Suprapubic skin (tissue), 4 donors: Measurements from ENCODE around the gene APEH. TPM values are rescaled to one million over a fixed set of nuclear protein-coding genes. Genes with fewer than 3 reads are reported as not detected.

Source experiments
- DNase-seq, 2 donors: peaks; one replicate each; pipeline ENCODE4 v3.0.0-alpha.2; 2019; ENCODE audit warnings: low spot score in 2 of 2
- H3K27ac ChIP-seq: fragments of 200-600 bp; sonication (generic); one replicate; pipeline ENCODE4 v1.5.1; 2019
- H3K27me3 ChIP-seq: fragments of 200-600 bp; sonication (generic); one replicate; pipeline ENCODE4 v1.5.1; 2019
- H3K36me3 ChIP-seq: fragments of 200-600 bp; sonication (generic); one replicate; pipeline ENCODE4 v1.5.1; 2019
- H3K4me1 ChIP-seq: fragments of 200-600 bp; sonication (generic); one replicate; pipeline ENCODE4 v1.5.1; 2019
- H3K4me3 ChIP-seq: fragments of 200-600 bp; sonication (generic); one replicate; pipeline ENCODE4 v1.5.1; 2019; ENCODE audit warnings: mild to moderate bottlenecking
- H3K9me3 ChIP-seq: fragments of 200-600 bp; sonication (generic); one replicate; pipeline ENCODE4 v1.5.1; 2019
- EP300 ChIP-seq: sonication (generic); formaldehyde crosslinking; IDR thresholded peaks from one replicate; pipeline ENCODE4 v1.6.1; 2017; ENCODE audit warnings: antibody characterized with exemption
- POLR2A ChIP-seq, 2 donors: fragments of 450-650 bp; IDR thresholded peaks; one replicate each; pipeline ENCODE4 v1.6.1; 2017; ENCODE audit warnings: antibody characterized with exemption in 2 of 2, mild to moderate bottlenecking in 2 of 2, moderate library complexity in 2 of 2
- POLR2AphosphoS5 ChIP-seq, 3 donors: sonication (generic); formaldehyde crosslinking; IDR thresholded peaks; one replicate each; pipeline ENCODE4 v1.6.1; 2017; ENCODE audit warnings: antibody characterized with exemption in 3 of 3
- WGBS: methylation state at CpG from one replicate; pipeline ENCODE4 v1.1.5; 2018; 5-methylcytosine and 5-hydroxymethylcytosine counted together
- total RNA-seq, 4 donors: library from RNA; depleted of rRNA; stranded (reverse); fragments of >200 nt; gene quantifications; one replicate each; pipeline ENCODE4 v1.1.0, GENCODE V29; 2016
- TF ChIP-seq, protein P1 (sequence below), 2 donors: fragments of 200-600 bp in 1 of 2; fragments of 450-650 bp in 1 of 2; sonication (generic) in 1 of 2; IDR thresholded peaks; one replicate each; pipeline ENCODE4 v1.5.1; 2016 to 2019; ENCODE audit warnings: antibody characterized with exemption in 2 of 2, mild to moderate bottlenecking in 1 of 2, moderate library complexity in 1 of 2

Gene APEH
- total RNA-seq, 4 donors from 2014 or later: 81.8 to 103 (median 91.2) TPM

GRCh38 chr3:49707113-49707480 is 32.9 kb downstream of the APEH start:
- H3K27ac ChIP-seq: no peak overlapping the region
- H3K4me3 ChIP-seq: no peak overlapping the region
- TF ChIP-seq, protein P1, sequence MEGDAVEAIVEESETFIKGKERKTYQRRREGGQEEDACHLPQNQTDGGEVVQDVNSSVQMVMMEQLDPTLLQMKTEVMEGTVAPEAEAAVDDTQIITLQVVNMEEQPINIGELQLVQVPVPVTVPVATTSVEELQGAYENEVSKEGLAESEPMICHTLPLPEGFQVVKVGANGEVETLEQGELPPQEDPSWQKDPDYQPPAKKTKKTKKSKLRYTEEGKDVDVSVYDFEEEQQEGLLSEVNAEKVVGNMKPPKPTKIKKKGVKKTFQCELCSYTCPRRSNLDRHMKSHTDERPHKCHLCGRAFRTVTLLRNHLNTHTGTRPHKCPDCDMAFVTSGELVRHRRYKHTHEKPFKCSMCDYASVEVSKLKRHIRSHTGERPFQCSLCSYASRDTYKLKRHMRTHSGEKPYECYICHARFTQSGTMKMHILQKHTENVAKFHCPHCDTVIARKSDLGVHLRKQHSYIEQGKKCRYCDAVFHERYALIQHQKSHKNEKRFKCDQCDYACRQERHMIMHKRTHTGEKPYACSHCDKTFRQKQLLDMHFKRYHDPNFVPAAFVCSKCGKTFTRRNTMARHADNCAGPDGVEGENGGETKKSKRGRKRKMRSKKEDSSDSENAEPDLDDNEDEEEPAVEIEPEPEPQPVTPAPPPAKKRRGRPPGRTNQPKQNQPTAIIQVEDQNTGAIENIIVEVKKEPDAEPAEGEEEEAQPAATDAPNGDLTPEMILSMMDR (IDR thresholded peaks at IDR 0.05): no peak
- TF ChIP-seq POLR2A (IDR thresholded peaks at IDR 0.05): no peak
- TF ChIP-seq POLR2AphosphoS5 (IDR thresholded peaks at IDR 0.05): no peak
- no peak for TF ChIP-seq EP300
- no peaks in the 10 kb centered on the region for H3K27me3 ChIP-seq
- DNase-seq: no peak
- H3K9me3 ChIP-seq: no peaks in the 10 kb centered on the region
- peaks cover 39% of the 10 kb centered on the region for H3K36me3 ChIP-seq
- H3K4me1 ChIP-seq: peaks cover 2% of the 10 kb centered on the region
- WGBS: 34% methylated on average over 4 of the region's 4 CpGs

GRCh38 chr3:49709852-49710251 is 35.7 kb downstream of the APEH start:
- H3K4me3 ChIP-seq: no peak overlapping the region
- over 99% methylated on average over 8 of the region's 8 CpGs for WGBS
- TF ChIP-seq POLR2AphosphoS5 (IDR thresholded peaks at IDR 0.05) (no peak), POLR2A (IDR thresholded peaks at IDR 0.05) (no peak), EP300 (no peak)
- TF ChIP-seq, protein P1 (IDR thresholded peaks at IDR 0.05): no peak
- peaks cover 35% of the 10 kb centered on the region for H3K36me3 ChIP-seq
- no peaks in the 10 kb centered on the region for H3K4me1 ChIP-seq
- no peaks in the 10 kb centered on the region for H3K9me3 ChIP-seq
- H3K27ac ChIP-seq: no peak overlapping the region
- no peaks in the 10 kb centered on the region for H3K27me3 ChIP-seq
- no peak for DNase-seq

DNA sequence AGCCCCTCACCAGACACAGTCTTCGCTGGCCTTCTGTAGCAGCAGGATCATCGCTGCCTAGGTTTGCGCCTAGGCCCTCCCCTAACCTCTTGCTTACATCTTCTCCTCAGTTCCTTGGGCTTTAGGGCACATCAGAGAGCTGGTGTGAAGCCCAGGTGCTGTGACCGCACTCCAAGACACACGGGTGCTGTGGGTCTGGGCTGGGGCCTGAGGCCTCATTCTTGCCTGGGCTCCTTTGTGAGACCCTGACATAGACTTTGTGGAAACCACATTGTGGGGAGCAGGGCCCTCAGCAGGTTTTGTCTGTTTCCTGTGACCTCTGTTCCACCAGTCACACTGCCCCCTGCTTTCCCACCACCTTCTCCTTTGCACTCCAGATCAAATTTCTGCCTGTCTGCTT is 37.3 kb downstream of the APEH start:
- Histone ChIP-seq H3K4me3 (no peak overlapping the region), H3K27ac (no peak overlapping the region), H3K9me3 (no peaks in the 10 kb centered on the region), H3K4me1 (no peaks in the 10 kb centered on the region), H3K36me3 (peaks cover 26% of the 10 kb centered on the region), H3K27me3 (no peaks in the 10 kb centered on the region)
- TF ChIP-seq EP300 (no peak), POLR2A (IDR thresholded peaks at IDR 0.05) (no peak), POLR2AphosphoS5 (IDR thresholded peaks at IDR 0.05) (no peak)
- DNase-seq: peak in 1 of 2 donors; percentile 25
- 91% methylated on average over 5 of the region's 5 CpGs for WGBS

DNA sequence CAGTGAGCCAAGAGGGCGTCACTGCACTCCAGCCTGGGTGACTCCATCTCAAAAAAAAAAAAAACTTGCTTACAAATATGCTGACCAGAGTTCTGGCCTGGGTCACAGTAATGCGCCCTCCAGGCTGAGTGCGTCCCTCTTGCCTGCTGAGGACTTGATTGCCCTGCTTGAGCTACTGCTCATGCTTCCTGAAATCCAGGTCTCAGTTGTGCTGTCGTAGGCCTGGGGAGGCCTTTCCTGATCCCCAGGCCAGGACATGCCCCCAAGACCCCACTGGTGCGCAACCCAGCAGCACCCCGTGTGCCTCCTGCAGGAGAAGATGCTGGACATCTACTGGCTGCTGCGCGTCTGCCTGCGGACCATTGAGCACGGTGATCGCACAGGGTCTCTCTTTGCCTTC is 38.0 kb downstream of the APEH start:
- Histone ChIP-seq H3K4me3 (no peak overlapping the region), H3K4me1 (no peaks in the 10 kb centered on the region), H3K27ac (no peak overlapping the region), H3K27me3 (no peaks in the 10 kb centered on the region), H3K36me3 (peaks cover 20% of the 10 kb centered on the region), H3K9me3 (no peaks in the 10 kb centered on the region)
- WGBS: 93% methylated on average over 11 of the region's 11 CpGs
- peak in 1 of 2 donors; percentile 26 for DNase-seq
- no peak for TF ChIP-seq EP300
- TF ChIP-seq, protein P1 (IDR thresholded peaks at IDR 0.05): no peak

GRCh38 chr3:49712631-49713317 is 38.6 kb downstream of the APEH start:
- no peaks in the 10 kb centered on the region for H3K9me3 ChIP-seq
- no peak overlapping the region for H3K4me3 ChIP-seq
- peaks cover 19% of the 10 kb centered on the region for H3K36me3 ChIP-seq
- H3K27ac ChIP-seq: no peak overlapping the region
- TF ChIP-seq, protein P1 (IDR thresholded peaks at IDR 0.05): no peak
- no peak for TF ChIP-seq POLR2A (IDR thresholded peaks at IDR 0.05)
- TF ChIP-seq EP300: no peak
- TF ChIP-seq POLR2AphosphoS5 (IDR thresholded peaks at IDR 0.05): no peak
- H3K27me3 ChIP-seq: no peaks in the 10 kb centered on the region
- no peak for DNase-seq
- H3K4me1 ChIP-seq: peaks cover 5% of the 10 kb centered on the region
- 61% methylated on average over 7 of the region's 7 CpGs for WGBS
